Eye (tissue), 1 donor: Measurements from ENCODE around the gene ROCK2.
"Not testable (repeated sequence)": the region's sequence is repeated elsewhere in the genome, so short reads cannot be mapped to it uniquely, and the experiment has no call there.

ENCODE experiments used
- DNase-seq: peaks from one replicate; pipeline ENCODE4 v3.0.0-alpha.2; 2015

The ROCK2 gene

DNA sequence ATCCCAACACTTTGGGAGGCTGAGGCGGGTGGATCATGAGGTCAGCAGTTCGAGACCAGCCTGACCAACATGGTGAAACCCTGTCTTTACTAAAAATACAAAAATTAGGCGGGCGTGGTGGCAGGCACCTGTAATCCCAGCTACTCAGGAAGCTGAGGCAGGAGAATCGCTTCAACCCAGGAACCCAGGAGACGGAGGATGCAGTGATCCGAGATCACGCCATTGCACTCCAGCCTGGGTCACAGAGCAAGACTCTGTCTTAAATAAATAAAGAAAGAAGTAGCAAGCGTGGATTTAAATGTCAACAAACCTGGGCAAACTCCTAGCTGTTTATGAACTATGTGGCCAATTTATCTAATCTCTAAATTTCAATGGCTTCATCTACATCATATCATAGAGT lies 82.9 kb downstream of the ROCK2 start:
- not testable (repeated sequence) for DNase-seq

DNA sequence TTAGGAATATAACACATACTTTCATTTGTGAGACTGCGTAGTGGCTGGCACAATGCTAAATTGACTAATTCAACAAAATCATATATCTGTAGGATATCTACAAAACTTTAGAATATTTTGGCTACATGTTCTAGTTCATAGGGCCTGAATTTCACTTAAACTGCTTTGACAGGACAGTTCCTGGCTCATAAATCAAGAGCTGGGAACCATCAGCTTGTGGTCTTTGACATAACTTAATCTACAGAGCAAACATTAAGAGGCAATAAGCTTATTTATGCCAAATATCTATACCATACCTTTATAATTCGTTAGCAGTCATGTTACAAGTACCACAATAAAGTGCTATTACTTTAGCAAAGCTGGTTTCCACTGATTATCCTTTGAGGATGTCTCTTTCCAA lies 83.5 kb downstream of the ROCK2 start:
- DNase-seq = no peak

DNA sequence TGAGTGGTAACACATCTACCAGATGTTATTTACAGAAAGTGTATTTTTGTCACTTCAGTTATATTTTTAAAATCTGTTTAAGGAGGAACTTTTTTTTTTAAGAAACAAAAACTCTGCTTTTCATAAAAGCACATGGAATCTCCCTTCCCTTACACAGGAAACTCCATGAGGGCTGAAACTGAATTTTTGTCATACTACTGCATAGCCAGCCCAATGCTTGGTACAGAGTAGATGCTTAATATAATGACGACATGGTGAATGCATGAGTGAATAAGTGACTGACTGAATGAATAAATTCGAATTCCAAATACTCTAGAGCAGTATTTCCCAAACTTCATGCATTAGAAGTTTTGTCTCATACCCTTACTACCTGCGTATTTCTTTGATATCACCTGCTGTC lies 86.5 kb downstream of the ROCK2 start:
- DNase-seq = no peak

- peak; percentile 12 for DNase-seq
Observed at GRCh38 chr2:11257078-11257477, 87.4 kb downstream of the ROCK2 start.

DNA sequence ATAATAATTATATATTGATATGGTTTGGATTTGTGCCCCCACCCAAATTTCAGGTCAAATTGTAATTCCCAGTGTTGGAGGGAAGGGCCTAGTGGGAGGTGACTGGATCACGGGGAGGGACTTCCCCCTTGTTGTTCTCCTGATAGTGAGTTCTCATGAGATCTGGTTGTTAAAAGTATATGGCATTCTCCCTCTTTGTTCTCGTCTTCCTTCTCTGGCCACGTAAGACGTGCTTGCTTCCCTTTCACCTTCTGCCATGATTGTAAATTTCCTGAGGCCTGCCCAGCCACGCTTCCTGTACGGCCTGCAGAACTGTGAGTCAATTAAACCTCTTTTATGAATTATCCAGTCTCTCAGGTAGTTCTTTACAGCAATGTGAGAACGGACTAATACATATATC lies 88.3 kb downstream of the ROCK2 start:
- no peak for DNase-seq

DNA sequence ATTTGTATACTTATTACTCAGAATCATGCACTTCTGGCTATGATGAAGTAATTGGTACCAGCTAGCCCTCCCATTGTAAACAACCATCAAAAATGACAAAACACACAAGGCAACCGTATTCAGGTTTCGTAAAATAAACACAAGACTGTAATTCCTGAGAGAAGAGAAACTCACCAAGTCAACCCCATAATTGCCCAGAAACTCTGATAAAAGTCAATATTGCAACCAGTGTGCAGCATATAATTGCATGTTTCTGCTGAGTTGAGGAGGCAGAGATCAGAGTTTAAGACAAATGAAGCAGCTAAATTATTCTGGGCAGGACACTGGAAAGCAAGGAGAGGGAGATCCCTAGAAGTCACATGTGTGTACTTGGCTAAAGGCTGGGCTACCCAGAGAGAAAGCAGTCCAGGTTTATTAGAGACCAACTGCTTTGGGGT lies 90.3 kb downstream of the ROCK2 start:
- DNase-seq = peak; percentile 5

- not testable (repeated sequence) for DNase-seq
Observed at GRCh38 chr2:11252458-11252857, 92.0 kb downstream of the ROCK2 start.

- no peak for DNase-seq
Observed at GRCh38 chr2:11250400-11251196, 93.8 kb downstream of the ROCK2 start.

DNA sequence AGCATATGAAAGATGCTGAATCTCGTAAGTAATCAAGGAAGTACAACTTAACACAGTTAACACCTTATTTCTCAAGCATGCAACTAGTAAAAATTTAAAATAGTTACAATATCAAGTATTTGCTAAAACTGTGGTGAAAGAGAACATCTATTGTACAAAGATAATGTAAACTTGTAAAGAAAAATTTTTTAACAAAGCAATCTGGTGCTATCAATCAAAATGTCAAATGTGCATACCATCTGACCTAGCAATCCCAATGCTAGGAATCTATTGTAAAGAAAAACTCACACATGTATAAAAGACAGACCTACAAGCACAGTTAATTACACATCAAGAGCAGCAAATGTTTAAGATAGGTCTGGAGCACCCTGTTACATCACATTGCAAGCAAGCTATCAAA lies 99.1 kb downstream of the ROCK2 start:
- no peak for DNase-seq

- no peak for DNase-seq
Observed at GRCh38 chr2:11244091-11244826, 100.2 kb downstream of the ROCK2 start.

GRCh38 chr2:11243512-11243911 lies 100.9 kb downstream of the ROCK2 start:
- DNase-seq = no peak

DNA sequence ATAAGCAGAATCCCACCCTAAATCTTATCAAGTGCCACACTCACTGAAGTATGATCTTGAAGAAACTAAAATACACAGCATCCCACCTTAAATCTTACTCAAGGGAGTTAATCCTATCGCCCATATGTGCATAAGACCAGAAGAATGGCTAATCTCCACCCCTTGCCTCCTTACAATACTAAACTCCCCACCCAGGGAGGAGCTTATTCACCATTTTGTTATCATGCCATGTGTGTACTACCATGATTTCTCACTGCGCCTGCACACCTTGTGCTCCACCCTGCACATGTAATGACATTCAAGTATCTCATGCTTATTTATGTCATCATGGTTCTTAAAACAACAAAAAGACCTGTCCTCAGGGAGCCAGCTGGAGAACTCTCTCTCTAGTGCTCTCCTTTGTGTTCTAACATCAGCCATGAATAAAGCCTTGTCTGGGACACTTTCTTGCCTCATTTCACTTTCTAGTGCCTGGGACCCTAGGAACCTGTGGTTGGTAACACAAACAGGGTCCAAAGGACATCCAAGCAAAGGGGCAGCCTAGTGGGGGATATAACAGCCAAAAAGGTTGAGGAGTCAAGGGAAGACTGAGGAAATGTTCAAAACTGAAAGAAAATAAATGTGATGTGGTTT lies 101.8 kb downstream of the ROCK2 start:
- DNase-seq = no peak

- DNase-seq = no peak
Observed at GRCh38 chr2:11241412-11242203, 102.8 kb downstream of the ROCK2 start.

- DNase-seq = no peak
Observed at GRCh38 chr2:11239666-11240462, 104.6 kb downstream of the ROCK2 start.

- no peak for DNase-seq
Observed at GRCh38 chr2:11239147-11239546, 105.3 kb downstream of the ROCK2 start.

- no peak for DNase-seq
Observed at GRCh38 chr2:11237122-11237521, 107.3 kb downstream of the ROCK2 start.

GRCh38 chr2:11236335-11236734 lies 108.1 kb downstream of the ROCK2 start:
- no peak for DNase-seq

- DNase-seq = no peak
Observed at GRCh38 chr2:11235583-11235982, 108.9 kb downstream of the ROCK2 start.

- DNase-seq = peak; percentile 31
Observed at GRCh38 chr2:11234309-11234708, 110.1 kb downstream of the ROCK2 start.

DNA sequence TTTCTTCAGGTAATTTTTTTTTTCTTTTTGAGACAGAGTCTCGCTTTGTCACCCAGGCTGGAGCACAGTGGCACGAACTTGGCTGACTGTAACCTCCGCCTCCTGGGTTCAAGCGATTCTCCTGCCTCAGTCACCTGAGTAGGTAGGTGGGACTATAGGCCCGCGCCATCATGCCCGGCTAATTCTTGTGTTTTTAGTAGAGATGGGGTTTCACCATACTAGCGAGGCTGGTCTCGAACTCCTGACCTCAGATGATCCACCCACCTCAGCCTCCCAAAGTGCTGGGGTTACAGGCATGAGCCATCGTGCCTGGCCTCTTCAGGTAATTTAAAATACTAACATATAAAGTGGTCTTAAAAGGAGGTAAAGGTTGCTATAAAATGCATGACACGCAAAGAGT lies 113.2 kb downstream of the ROCK2 start:
- not testable (repeated sequence) for DNase-seq

DNA sequence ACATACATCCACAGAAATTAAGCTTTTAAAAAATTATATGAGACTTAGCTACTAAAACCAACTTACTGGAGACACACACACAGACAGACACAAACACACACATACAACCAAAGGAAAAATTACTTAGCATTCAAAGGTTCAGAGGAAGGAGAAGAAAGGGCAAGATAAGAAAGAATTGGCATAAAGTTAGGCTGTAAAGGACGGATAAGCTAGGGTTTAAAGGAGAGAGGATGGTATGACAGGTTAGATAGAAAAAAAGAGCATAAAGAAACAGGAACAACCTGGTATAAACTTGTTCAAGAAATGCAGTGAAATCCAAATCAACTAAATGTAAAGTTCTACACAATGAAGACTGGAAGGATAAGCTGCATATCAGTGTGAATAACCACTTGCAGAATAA lies 115.7 kb downstream of the ROCK2 start:
- no peak for DNase-seq

DNA sequence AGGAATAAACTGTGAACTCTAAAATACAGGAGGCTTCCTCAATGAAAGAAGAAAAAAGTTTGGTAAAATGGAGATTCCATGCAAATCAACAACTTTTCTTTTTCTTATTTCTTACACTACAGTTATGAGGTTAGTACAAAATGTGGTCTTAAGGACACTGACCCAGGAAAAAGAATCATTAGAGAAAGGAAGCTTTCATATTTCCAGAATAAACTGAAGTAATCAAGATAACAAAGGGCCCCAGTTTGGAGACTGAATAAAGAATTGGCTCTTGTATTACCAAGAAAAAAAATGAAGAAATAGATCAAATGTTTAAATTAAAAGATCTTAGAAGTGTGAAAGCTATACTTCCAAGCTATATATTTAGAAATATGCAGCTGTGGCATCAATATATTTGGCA lies 116.8 kb downstream of the ROCK2 start:
- no peak for DNase-seq
